IPS DF 4.7 (cell line): ENCODE measurements around the gene DCAF15.
"Not testable (repeated sequence)": the region's sequence is repeated elsewhere in the genome, so short reads cannot be mapped to it uniquely, and the experiment has no call there.

Experiments
- DNase-seq: peaks from one replicate; pipeline ENCODE4 v3.0.0-alpha.2; 2013; ENCODE audit warnings: low spot score; ENCODE audit errors: extremely low read depth

Gene DCAF15

DNA sequence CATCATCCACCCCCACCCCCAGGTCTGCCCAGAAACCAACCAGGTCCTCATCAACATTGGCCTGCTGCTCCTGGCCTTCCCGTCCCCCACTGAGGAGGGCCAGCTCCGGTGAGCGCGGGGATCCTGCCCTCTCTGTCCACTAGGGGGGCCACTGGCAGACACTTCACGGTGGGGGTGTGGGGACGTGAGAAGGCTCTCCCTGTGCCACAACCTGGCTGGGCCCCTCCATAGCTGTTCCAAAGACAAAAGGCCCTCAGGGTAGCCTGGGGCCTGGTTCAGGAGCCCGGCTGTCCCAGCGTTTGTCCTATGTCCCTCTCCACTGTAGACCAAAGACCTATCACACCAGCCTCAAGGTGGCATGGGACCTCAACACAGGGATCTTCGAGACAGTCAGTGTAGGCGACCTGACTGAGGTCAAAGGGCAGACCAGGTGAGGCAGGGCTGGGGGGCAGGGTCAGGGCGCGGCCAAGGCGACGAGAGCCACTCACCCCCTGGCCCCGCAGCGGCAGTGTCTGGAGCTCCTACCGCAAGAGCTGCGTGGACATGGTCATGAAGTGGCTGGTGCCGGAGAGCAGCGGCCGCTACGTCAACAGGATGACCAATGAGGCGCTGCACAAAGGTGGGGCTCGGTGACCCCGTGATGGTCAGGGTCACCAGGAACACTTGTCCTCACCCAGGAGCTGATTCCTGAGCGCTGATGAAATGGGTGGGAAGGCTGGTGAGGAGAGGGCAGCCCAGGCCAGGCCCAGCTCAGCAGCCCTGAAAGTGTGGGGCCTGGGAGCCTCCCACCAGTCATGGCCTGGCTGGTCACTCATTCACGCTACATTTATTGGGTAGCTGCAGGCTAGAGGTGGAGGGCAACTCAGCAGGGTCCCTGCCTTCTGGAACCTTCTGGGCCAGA is 7.9 kb downstream of the DCAF15 start:
- DNase-seq: no peak

DNA sequence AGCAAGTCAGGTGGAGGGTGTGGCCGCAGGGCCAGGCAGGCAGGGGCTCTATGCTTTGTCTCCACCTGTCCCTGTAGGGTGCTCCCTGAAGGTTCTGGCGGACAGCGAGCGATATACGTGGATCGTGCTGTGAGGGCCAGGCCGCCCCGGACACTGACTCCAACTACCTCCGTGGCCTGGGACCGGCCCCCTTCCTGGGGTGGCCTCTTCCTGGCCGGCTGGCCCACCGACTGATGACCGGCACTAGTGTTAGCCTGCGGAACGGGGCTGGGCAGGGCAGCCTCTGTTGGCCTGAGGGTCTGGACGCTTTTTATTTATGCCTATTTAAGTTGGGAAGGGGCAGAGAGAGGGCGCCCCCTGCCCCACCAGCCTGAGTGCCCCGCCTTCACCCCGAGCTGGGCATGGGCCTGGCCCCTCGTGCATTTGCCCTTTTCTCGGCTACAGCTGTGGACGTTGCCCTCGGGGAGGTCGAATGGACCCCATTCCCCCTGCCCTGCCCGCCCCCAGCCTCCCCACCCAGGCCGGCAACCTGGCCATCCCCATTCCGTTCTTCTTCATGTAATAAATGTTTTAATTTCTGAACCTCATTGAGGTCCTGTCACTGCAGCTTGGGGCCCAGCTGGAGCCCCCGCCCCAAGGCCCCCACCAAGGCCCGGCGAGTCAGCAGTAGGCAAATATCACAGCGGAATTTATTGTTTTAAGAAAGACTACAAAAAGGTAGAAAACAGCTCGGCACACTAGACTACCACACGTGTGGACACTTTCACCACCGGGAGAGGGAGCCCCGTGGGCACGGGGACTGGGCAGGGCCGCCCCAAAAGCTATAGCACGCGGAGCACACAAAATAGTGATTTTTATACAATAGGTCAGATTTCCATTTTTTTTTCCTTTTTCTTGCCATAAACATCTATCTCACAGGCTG is 8.8 kb downstream of the DCAF15 start:
- DNase-seq: no peak

DNA sequence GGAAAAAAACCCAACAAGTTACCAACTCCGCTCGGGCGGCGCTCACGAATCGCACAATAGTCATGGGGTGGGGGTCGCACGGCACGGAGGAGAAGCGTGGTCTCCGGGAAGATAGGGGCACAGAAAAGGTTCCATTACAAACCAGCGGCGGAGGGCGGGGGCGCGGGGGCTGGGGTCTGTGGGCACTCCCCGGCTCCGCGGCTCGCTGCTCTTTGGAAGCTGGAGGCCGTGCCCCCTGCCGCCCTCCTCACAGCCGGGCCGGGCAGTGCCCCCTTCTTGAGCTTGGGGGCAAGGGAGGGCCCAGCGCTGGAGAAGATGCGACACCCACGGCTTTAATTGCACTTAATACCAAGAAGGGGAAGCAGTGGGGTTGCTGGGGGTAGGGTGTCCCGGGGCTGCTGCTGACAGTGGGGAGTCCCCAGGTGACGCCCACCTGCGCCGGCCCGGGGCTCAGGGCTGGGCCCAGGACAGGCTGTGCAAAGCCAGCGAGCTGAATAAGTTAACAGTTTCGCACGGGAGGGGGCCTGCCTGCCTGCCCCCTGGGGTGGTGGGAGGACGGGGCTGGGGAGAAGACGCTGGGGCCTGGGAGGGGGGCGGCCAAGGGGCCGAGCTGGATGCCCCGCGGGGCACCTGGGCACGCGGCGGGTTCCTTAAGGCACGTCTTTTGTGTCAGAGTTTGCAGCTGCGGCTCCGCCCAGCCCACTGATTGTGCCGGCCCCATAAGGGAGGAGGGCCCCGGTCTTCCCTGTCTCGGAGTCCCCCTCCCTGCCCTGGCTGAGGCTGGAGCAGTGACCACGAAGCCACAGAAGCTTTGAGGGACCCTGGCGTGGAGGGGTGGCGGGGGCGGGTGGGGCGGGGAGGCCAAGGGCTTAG is 9.8 kb downstream of the DCAF15 start:
- no peak for DNase-seq

DNA sequence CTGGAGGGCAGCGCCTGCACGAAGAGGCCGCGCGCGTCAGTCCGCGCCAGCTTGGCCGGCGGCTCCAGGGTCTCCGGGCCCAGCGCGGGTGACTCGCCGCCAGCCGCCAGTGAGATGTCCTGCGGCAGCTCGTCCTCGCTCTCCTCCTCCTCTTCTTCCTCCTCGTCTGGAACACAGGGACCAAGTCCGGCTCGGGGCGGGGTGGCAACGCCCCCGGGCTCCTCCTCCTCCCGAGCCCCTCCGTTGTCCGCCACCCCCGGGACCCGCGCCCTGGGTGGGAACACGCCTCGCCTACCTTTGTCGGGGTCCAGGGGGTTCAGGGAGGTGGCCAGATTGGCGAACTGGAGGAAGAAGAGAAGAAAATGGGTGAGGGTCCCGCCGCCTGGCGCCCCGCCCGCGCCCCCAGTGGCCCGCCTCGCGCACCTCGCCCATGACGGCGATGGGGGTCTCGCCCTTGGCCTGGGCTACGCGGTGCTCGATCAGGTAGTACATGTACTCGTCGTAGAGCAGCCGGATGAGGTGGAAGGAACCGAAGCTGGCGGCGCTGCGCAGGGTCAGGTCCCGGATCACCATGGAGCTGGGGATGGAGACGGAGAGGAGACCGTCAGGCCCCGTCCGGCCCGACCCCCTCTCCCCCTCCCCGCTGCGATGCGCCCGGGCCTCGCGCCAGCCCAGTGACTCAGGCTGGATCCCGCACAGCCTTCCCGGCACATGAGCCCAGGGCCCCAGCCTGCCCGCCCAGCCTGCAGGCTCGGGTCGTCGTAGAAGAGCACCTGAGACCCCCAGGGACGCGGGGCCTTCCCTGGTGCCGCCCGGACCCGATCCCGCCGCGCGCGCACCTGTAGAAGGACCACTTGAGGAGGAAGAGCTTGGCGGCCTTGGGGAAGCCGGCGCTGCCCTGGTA is 10.6 kb downstream of the DCAF15 start:
- DNase-seq: no peak

DNA sequence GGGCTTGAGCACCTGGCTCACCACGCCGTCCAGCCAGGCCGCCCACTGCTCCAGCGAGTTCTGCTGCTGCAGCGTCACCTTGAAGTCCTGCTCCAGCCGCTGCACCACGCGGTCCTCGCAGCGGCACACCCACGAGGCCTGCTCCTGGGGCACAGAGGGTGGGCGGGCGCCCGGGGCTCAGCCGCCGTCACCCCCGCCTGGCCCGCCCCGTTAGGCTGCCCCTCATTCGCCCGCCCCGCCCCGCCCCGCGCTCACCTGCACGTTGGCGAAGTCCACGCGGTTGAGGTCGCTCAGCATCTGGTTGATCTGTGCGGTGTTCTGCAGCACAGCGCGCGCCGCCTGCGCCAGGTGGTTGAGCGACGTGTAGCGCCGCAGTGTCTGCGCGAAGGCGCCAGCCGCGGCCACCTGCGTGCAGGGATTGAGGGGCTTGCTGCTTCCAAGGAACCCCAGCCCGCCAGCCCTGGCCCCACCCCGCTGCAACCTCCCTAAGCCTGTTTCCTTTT is 11.3 kb downstream of the DCAF15 start:
- DNase-seq: no peak

DNA sequence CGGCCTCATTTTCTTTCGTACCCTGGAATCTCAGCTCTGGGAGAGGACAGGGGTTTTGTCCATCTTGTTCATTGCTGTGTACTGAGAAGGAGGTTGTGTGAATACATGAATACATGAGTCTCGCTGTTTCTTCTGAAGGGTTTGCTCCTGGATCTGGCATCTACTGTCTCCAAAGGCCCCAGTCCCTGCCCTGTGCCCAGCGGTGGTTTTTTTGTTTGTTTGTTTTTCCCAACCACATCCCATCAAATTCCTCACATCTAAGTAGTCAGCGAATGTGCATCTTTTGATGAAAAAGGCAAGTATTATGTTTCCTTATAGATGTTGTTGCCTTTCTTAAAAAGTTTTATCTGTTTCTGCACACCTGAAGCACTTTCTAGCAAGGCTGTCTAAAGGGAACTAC is 12.5 kb downstream of the DCAF15 start:
- no peak for DNase-seq

DNA sequence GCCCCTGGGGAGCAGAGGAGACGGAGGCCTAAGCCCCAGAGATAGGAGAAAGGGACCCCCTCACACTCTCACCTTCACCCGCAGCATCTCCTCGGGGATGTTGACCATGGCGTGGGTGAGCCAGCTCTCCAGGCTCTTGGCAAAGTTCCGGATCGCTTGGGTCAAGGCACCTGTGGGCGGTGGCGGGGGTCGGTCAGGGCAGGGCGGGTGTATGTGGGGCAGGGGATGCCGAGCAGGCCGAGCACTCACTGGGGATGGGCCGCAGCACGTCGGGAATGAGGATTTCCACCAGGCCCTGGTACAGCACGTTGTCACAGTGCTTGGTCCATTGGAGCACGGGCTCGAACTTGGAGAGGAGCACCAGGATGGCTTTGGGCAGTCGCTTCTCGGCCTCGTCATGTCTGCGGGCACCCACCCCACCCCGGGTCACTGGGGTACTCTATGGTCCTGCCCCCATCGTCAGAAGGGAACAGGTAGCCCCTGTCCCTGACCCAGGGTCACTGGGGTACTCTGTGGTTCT is 13.1 kb downstream of the DCAF15 start:
- DNase-seq: no peak

DNA sequence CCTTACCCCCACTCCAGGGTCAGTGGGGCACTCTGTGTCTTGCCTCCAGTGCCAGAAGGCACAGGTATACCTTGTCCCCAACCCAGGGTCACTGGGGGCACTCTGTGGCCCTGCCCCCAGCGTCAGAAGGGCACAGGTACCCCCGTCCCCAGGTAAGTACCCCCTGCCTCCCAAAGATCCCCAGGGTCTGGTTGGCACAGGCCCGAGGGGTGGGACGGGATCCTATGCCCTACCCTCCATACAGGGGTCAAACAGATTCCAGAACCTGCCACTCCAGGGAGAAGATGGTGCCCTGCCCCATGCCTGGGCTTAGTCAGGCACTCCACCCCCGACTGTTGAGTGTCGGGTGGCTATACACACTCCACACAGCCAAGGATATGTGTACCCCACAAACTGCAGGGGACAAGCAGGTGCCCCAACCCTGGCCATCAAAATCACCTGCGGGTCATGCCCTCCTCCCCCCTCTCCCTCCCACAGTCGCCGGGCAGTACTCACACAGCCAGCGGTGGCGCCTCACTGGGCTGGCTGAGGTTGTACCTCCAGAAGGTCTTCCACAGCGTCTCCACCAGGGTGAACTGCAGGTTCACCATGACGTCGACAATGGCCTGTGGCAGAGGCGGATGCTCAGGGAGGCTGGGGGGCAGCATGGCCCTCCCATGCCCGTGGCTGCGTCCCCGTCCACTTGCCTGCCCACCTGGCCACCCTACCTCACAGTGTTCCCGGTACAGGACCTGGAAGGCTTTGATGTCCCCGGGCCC is 13.8 kb downstream of the DCAF15 start:
- DNase-seq: no peak

DNA sequence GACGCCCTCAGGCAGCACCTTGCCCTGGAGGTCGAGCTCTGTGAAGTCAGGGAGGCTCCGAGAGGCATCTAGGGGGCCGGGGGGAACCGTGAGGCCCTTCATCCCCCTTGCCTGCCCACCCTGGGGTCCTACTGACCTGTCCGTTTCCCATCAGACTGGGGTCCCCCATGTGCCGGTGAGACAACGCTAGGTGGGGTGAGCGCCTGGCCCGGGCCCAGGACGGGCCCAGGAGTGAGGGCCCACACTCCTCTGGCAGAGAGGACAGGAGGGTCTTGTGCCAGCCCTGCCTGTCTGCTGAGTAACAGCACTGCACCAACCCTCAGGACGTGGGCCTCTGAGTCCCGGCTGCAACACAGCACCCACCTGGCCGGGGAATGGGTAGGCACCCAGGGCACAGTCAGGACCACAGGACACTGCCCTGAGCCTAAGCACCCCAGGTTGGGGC is 14.4 kb downstream of the DCAF15 start:
- no peak for DNase-seq

DNA sequence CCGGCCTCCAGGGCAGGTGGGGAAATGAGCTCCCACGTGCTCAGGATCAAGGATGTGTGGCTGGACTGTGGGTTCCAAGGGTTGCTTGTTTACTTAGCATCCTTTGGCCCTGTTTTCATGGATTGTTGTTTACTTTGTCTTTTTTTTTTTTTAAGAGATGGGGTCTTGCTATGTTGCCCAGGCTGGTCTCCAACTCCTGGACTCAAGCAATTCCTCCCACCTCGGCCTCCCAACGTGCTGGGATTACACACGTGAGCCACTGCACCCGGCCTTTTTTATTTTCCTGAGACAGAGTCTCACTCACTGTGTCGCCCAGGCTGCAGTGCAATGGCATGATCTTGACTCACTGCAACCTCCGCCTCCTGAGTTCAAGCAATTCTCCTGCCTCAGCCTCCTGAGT is 14.9 kb downstream of the DCAF15 start:
- DNase-seq: not testable (repeated sequence)

DNA sequence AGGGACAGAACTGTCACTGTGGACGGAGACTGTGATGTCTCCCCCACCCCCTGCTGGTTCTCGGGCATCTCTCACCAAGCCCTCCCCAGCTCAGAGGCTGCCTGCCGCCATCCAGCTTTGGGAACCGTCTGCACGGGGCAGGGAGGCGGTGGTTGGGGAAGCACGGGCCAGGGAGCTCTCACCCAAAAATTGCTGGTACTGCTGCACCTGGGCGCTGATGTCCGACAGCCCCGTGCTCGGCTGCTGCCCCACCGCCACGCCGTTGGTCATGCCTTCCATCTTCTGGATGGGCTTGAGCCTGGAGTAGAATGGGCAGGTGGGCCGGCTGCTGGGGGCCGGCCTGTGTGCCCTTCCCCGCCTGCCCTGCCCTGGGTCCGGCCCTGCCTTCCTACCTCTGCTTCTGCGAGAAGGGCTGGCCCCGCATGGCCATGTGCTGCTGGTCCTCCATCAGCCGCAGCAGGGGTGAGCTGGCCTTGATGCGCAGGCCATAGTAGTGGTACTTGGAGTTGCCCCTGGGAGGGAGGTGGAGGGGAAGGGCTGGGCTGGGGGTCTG is 16.1 kb downstream of the DCAF15 start:
- no peak for DNase-seq

DNA sequence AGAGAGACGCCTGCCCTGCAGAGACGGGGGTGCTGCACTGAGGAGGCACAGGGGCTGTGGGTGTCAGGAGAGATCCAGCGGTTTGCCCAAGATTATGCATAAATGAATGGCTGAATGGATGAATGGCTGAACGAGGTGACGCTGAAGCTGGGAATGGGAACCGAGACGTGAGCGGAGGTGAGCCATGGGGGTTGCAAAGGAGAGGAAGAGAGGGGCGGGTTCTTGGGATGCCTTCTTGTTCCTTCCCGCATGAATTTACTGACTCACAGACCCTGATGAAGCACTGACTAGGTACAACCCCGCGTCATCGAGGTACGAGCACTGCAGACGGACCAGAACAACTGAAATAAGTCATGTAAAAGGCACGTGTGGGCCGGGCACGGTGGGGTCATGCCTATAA is 16.7 kb downstream of the DCAF15 start:
- DNase-seq: no peak

DNA sequence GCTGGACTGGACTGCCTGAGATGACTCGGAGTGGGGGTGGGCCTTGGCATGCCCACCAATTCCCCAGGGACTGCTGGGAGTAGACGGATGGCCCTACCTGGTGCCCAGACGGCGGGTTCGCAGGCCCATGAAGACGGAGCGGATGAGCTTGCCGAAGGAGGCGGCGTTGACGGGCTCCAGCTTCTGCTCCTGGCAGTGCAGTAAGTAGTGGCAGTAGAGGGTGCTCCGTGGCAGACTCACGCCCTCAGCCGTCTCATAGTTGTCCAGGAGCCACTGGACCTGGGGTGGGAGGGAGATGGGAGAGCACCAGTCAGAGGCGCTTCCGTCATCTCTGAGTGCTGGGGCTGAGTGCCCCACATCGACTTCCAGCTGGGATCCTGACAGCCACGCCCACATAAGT is 17.6 kb downstream of the DCAF15 start:
- DNase-seq: no peak

DNA sequence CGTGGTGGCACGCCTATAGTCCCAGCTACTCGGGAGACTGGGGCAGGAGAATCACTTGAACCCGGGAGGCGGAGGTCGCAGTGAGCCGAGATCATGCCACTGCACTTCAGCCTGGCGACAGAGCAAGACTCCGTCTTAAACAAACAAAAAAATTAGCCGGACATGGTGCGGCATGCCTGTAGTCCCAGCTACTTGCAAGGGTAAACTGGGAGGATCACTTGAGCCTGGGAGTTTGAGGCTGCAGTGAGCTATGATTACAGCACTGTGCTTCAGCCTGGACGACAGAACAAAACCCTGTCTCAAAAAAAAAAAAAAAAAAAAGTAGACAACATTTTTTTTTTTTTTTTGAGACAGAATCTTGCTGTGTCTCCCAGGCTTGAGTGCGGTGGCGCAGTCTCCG is 19.6 kb downstream of the DCAF15 start:
- DNase-seq: not testable (repeated sequence)

DNA sequence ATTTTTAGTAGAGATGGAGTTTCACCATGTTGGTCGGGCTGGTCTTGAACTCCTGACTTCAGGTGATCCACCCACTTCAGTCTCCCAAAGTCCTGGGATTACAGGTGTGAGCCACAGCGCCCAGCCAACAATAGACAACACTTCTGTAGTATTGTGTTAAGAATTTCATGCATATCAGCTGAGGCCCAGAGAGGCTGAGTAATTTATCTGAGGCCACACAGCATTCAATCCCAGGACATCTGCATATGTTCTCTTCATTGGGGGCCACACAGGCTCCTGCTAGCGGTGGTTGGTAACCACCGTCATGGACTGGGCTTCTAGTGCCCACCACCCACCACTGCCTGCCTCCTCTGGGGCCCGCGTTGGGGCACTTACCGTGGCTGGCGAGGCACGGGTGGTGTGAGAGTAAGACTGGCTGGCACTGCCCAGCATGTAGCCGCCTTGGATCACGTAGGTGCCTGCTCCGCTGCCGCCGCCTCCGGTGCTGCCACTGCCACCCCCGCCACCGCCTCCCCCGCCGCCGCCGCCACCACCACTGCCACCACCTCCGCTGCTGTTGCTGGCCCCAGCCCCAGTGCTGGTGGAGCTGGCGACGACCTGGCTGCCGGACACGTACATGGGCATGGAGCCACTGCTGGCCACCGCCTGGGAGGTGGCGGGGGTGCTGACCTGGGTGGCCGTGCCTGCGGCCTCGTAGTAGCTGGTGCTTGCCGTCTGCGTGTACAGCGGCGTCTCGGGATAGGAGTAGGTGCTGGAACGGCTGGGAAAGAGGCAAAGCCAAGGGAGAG is 20.3 kb downstream of the DCAF15 start:
- no peak for DNase-seq

DNA sequence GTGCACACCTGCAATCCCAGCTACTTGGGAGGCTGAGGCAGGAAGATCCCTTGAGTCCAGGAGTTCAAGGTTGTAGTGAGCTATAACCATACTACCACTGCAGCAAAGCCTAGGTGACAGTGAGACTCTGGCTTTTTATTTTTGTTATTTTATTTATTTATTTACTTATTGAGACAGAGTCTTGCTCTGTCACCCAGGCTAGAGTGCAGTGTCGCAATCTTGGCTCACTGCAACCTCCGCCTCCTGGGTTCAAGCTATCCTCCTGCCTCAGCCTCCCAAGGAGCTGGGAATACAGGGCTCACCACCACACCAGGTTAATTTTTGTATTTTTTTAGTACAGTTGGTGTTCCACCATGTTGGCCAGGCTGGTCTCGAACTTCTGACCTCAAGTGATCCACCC is 21.2 kb downstream of the DCAF15 start:
- DNase-seq: not testable (repeated sequence)

DNA sequence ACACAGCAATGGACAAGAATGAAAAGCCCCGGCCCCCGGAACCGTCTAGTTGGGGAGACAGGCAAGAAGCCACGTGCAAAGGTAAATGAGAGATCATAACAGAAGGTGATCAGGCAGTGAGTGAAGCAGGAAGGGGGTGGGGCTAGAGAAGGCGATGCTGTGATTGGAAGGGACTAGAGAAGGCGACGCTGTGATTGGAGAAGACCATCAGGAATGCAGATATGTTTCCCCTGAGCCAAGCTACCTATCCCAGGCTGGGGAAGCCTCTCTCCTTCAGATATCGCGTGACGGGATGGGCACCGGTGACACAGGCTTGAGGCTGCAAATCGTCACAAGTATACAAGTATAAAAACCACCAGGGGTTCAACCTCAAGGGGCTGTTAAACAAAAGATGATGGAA is 21.8 kb downstream of the DCAF15 start:
- peak; percentile 90 for DNase-seq

DNA sequence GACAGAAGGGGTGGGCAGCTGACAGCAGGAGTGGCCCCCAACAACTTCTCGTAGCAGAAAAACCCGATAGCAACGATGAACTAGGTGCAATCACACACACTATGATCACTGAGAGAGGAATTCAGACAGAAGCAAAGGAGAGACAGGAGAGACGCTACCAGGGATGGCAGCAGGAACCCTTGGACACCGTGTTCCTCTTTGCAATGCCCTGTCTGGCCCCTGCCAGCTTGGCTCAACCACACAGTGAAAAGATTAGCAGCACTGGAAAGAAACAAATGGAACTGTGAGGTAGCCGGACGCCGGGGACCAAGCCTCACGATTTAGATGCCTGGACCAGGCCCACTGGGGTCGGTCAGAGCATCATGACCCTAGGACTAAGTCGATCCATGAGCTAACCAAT is 23.6 kb downstream of the DCAF15 start:
- no peak for DNase-seq
